Colonic mucosa (tissue), 4 donors: ENCODE data around the gene FBXO28. TPM values are rescaled to one million over a fixed set of nuclear protein-coding genes. Genes with fewer than 3 reads are reported as not detected.

Source experiments
- DNase-seq: peaks from one replicate; pipeline ENCODE4 v3.0.0-alpha.2; 2020
- H3K27ac ChIP-seq: fragments of 200-600 bp; one replicate; pipeline ENCODE4 v1.8.0; 2021
- H3K27me3 ChIP-seq: fragments of 200-600 bp; one replicate; pipeline ENCODE4 v1.8.0; 2021
- H3K36me3 ChIP-seq: fragments of 200-600 bp; one replicate; pipeline ENCODE4 v1.8.0; 2021
- H3K4me1 ChIP-seq: fragments of 200-600 bp; one replicate; pipeline ENCODE4 v1.8.0; 2021; ENCODE audit warnings: mild to moderate bottlenecking
- H3K4me3 ChIP-seq: fragments of 200-600 bp; one replicate; pipeline ENCODE4 v1.8.0; 2021
- H3K9ac ChIP-seq, 2 donors: one replicate each; pipeline ENCODE4 v1.7.0; 2013; ENCODE audit warnings: control low read depth in 2 of 2, low read depth in 2 of 2, low read length in 2 of 2
- H3K9me3 ChIP-seq: fragments of 200-600 bp; one replicate; pipeline ENCODE4 v1.8.0; 2021
- intact Hi-C: fragments of 100-400 bp; cut with DNase I; formaldehyde crosslinking; loops from one replicate; pipeline ENCODE4 v1.14.1; 2022
- total RNA-seq, 2 donors: library from RNA; stranded (reverse); fragmentation: NEBNext Ultra II Directional in 1 of 2; extraction: Animal tissue kit (Norgen Biotek cat#: 25700) in 1 of 2; gene quantifications; one replicate each; pipeline ENCODE4 v1.2.1, GENCODE V29; 2021
- TF ChIP-seq, protein P1 (sequence below): fragments of 200-600 bp; IDR thresholded peaks from one replicate; pipeline ENCODE4 v1.8.0; 2022; ENCODE audit warnings: antibody characterized with exemption, mild to moderate bottlenecking
- donor health status: healthy.
- donor health status: DM: no; HTN: no; CAD: no.
- donor health status: DM: no; HTN: no; CAD: no.

The FBXO28 gene
- total RNA-seq, 2 donors from 2014 or later, result 35.1 to 42.7 TPM

DNA sequence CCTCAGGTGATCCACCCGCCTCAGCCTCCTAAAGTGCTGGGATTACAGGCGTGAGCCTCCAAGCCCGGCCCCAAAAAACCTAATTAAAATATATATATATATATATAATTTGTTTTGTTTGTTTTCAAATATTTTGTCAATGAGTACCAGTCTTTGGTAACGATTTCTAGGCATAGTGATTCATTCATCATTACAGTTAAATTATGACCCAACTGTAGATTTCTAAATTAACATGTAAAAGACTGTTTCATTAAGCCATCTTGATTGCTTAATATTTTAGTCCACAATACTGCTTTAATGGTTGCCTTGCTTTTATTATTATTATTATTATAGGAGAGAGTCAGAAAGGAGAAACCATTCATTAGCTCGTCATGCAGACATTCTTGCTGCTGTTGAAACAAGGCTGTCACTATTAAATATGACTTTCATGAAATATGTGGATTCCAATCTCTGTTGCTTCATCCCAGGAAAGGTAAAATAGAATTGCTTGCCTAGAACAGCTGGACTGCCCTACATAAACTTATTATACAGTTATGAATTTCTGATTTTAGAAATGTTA is 19.9 kb downstream of the FBXO28 start:
- no peaks in the 10 kb centered on the region for H3K4me1 ChIP-seq
- no peak overlapping the region for H3K27ac ChIP-seq
- H3K9me3 ChIP-seq, result no peaks in the 10 kb centered on the region
- no peak for DNase-seq
- intact Hi-C loops, result no loop called here
- peaks cover 11% of the 10 kb centered on the region for H3K36me3 ChIP-seq
- H3K9ac ChIP-seq, result no peak overlapping the region
- no peak overlapping the region for H3K4me3 ChIP-seq
- TF ChIP-seq, protein P1, sequence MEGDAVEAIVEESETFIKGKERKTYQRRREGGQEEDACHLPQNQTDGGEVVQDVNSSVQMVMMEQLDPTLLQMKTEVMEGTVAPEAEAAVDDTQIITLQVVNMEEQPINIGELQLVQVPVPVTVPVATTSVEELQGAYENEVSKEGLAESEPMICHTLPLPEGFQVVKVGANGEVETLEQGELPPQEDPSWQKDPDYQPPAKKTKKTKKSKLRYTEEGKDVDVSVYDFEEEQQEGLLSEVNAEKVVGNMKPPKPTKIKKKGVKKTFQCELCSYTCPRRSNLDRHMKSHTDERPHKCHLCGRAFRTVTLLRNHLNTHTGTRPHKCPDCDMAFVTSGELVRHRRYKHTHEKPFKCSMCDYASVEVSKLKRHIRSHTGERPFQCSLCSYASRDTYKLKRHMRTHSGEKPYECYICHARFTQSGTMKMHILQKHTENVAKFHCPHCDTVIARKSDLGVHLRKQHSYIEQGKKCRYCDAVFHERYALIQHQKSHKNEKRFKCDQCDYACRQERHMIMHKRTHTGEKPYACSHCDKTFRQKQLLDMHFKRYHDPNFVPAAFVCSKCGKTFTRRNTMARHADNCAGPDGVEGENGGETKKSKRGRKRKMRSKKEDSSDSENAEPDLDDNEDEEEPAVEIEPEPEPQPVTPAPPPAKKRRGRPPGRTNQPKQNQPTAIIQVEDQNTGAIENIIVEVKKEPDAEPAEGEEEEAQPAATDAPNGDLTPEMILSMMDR, result no peak
- H3K27me3 ChIP-seq, result no peaks in the 10 kb centered on the region

DNA sequence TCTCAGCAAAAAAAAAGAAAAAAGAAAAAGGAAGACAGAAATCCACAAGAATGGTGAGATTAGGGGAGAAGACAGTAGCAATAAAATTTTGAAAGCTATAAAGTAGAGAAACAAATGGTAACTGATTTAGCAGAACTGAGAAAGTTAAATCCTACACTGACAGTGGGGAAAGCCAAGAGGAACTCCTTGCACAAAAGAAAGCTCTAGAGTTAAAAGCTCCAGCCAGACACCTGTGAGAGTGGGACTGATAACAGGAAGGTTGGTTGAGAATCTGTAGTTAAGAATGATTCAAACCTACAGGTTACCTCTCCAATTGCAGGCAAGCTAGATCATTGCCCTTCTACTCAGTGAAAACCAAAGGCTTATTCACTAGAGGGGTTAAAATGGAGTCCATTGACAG is 23.6 kb downstream of the FBXO28 start:
- TF ChIP-seq, protein P1, result no peak
- no peak overlapping the region for H3K27ac ChIP-seq
- no peak overlapping the region for H3K9ac ChIP-seq
- H3K27me3 ChIP-seq, result no peaks in the 10 kb centered on the region
- no peak for DNase-seq
- no peak overlapping the region for H3K4me3 ChIP-seq
- no peaks in the 10 kb centered on the region for H3K4me1 ChIP-seq
- no peaks in the 10 kb centered on the region for H3K9me3 ChIP-seq
- no peaks in the 10 kb centered on the region for H3K36me3 ChIP-seq
- intact Hi-C loops, result no loop called here

DNA sequence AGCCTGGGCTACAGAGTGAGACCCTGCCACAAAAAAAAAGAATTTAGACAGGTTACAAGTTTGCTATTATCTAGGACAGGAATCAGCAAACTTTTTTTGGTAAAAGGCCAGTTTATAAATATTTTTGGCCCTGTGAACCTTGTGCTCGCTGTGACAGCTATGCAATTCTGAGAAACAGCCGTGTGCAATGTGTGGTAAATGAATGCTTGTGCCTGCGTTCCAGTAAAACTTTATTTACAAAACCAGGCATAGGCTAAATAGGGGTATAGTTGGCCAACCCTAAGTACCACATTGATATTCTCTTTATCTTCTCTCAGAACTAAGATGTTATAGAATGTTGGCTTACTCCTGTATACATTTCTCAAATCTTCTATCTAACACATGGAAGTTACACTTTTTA is 24.3 kb downstream of the FBXO28 start:
- Histone ChIP-seq H3K4me3 (no peak overlapping the region), H3K9ac (no peak overlapping the region), H3K36me3 (no peaks in the 10 kb centered on the region), H3K9me3 (no peaks in the 10 kb centered on the region), H3K27ac (no peak overlapping the region), H3K27me3 (no peaks in the 10 kb centered on the region), H3K4me1 (no peaks in the 10 kb centered on the region)
- intact Hi-C loops, result no loop called here
- no peak for DNase-seq
- TF ChIP-seq, protein P1, result no peak

DNA sequence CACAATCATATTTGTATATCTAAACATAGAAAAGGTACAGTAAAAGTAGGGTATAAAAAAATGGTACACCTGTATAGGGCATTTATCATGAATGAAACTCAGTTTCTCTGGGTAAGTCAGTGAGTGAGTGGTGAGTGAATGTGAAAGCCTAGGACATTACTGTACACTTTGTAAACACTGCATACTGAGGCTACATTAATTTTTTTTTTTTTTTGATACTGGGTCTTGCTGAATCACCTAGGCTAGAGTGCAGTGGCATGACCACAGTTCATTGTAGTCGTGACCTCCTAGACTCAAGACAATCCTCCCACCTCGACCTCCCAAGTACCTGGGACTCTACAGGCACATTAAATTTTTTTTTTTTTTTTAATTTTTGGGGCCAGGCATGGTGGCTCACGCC is 27.8 kb downstream of the FBXO28 start:
- Histone ChIP-seq H3K36me3 (no peaks in the 10 kb centered on the region), H3K27ac (no peak overlapping the region), H3K4me1 (no peaks in the 10 kb centered on the region), H3K27me3 (no peaks in the 10 kb centered on the region), H3K9ac (no peak overlapping the region), H3K9me3 (no peaks in the 10 kb centered on the region), H3K4me3 (no peak overlapping the region)
- intact Hi-C loops, result no loop called here
- TF ChIP-seq, protein P1, result no peak
- no peak for DNase-seq

- H3K36me3 ChIP-seq, result peaks cover 10% of the 10 kb centered on the region
- no peak overlapping the region for H3K4me3 ChIP-seq
- H3K9ac ChIP-seq, result no peak overlapping the region
- no peaks in the 10 kb centered on the region for H3K4me1 ChIP-seq
- TF ChIP-seq, protein P1, result no peak
- H3K9me3 ChIP-seq, result no peaks in the 10 kb centered on the region
- no peaks in the 10 kb centered on the region for H3K27me3 ChIP-seq
- no peak for DNase-seq
- H3K27ac ChIP-seq, result no peak overlapping the region
- intact Hi-C loops, result no loop called here
Observed at GRCh38 chr1:224149709-224150108, 35.8 kb downstream of the FBXO28 start.

- Histone ChIP-seq H3K36me3 (peaks cover 10% of the 10 kb centered on the region), H3K4me3 (no peak overlapping the region)
- intact Hi-C loops, result no loop called here
Observed at GRCh38 chr1:224151117-224151516, 37.2 kb downstream of the FBXO28 start.

More at GRCh38 chr1:224151117-224151516, 37.2 kb downstream of the FBXO28 start:
- H3K27ac ChIP-seq, result no peak overlapping the region
- TF ChIP-seq, protein P1, result no peak
- H3K9ac ChIP-seq, result no peak overlapping the region
- DNase-seq, result no peak
- no peaks in the 10 kb centered on the region for H3K4me1 ChIP-seq
- H3K9me3 ChIP-seq, result no peaks in the 10 kb centered on the region
- H3K27me3 ChIP-seq, result no peaks in the 10 kb centered on the region
